NT2/D1 (cell line): Measurements from ENCODE around the gene EMILIN1.
A peak's percentile ranks its signal among the peaks of the same experiment; 100 is the strongest.

Source experiments
- DNase-seq: peaks from one replicate; pipeline ENCODE4 v3.0.0-alpha.2; 2011; ENCODE audit warnings: low read depth, low spot score
- H3K27me3 ChIP-seq: 2 replicates; pipeline ENCODE4 v1.6.0; 2011; ENCODE audit warnings: mild to moderate bottlenecking; ENCODE audit not compliant: insufficient read length, insufficient read depth
- H3K36me3 ChIP-seq: 2 replicates; pipeline ENCODE4 v1.6.1; 2011; ENCODE audit warnings: mild to moderate bottlenecking, low read length, mixed read lengths; ENCODE audit not compliant: insufficient read depth, insufficient read length
- H3K4me1 ChIP-seq: 2 replicates; pipeline ENCODE4 v1.5.1; 2011; ENCODE audit not compliant: insufficient read depth, insufficient read length
- H3K4me3 ChIP-seq: 2 replicates; pipeline ENCODE4 v1.5.1; 2011; ENCODE audit warnings: low read depth; ENCODE audit not compliant: insufficient read length
- H3K9ac ChIP-seq: 2 replicates; pipeline ENCODE4 v1.6.0; 2011; ENCODE audit warnings: low read depth; ENCODE audit not compliant: insufficient read length
- H3K9me3 ChIP-seq: 2 replicates; pipeline ENCODE4 v1.5.1; 2011; ENCODE audit warnings: mild to moderate bottlenecking, low read length; ENCODE audit not compliant: insufficient read depth
- SUZ12 ChIP-seq: IDR thresholded peaks from 2 replicates; pipeline ENCODE4 v1.6.1; 2011; ENCODE audit not compliant: insufficient read length, insufficient read depth; ENCODE audit errors: extremely low read depth
- YY1 ChIP-seq: IDR thresholded peaks from 2 replicates; pipeline ENCODE4 v1.6.1; 2011; ENCODE audit not compliant: insufficient read length, insufficient read depth
- ZNF274 ChIP-seq: IDR thresholded peaks from 2 replicates; pipeline ENCODE4 v1.6.1; 2011; ENCODE audit warnings: mild to moderate bottlenecking, low read depth, low read length

Gene EMILIN1

DNA sequence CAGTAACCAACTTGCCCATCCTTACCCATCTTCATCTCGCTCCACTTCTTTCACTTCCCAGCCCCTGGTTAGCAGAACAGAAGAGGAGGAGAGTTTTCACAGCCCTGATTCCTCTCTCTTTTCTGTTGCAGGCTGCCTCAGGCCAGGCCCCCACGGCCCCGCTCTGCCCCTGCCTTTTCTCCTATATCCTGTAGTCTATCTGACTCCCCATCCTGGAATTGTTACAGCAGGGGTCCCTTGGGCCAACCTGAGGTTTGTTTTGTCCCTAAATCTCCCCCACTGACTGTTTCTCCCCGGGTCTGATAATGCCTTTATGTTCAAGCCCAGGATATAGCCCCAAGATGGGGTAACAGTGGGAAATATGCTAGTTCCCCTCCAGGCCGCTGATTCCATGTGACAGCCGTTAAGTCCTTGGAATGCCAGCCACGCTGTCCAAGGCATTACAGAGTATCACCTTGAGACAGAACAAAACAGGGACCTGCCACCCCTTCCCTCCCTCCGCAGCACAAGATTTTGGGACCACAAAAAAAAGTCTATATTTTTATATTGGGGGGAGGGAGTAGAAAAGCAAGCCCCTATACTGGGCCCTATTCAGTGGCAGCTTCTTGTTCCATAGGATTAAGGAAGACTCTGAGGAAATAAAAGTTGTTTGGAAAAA, 8.3 kb upstream of the EMILIN1 start:
- DNase-seq: no peak
- Histone ChIP-seq H3K4me1 (no peaks in the 10 kb centered on the region), H3K9me3 (no peaks in the 10 kb centered on the region), H3K27me3 (no peaks in the 10 kb centered on the region), H3K36me3 (peaks cover 48% of the 10 kb centered on the region), H3K9ac (peak overlapping the region; percentile 94), H3K4me3 (peak overlapping the region; percentile 93)
- no peak for TF ChIP-seq YY1
- TF ChIP-seq ZNF274: no peak
- TF ChIP-seq SUZ12: no peak

DNA sequence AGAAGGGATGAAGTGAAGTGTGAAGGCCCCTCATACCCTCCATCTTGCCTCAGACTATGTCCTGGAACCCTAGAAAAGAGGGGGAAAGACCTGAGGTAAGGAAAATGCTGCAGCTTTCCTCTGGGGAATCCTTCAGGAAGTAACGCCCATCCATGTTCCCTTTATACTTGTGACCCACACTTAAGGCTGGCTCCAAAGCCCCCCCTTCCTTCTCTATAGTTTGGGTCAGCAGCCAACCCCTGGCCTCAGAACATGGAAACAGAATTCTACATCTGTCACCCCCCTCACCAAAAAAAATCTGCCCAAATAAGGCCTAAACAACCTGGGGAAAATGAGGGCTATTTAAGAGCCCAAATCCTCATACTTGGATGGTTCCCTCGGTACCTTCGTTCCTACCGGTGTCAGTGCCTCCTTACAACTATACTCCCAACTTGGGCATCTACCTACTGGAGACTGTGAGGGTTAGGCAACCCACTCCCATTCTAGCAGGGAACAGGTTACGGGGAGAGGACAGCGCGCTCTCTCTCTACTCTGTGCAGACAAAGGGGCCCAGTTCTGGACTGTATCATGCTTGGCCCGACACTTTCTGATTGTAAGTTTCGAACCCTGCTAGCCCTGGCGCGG, 7.7 kb upstream of the EMILIN1 start:
- Histone ChIP-seq H3K4me3 (peak overlapping the region; percentile 93), H3K4me1 (no peaks in the 10 kb centered on the region), H3K36me3 (peaks cover 42% of the 10 kb centered on the region), H3K9me3 (no peaks in the 10 kb centered on the region), H3K27me3 (no peaks in the 10 kb centered on the region), H3K9ac (peak overlapping the region; percentile 94)
- DNase-seq: no peak
- no peak for TF ChIP-seq YY1
- TF ChIP-seq SUZ12: no peak
- TF ChIP-seq ZNF274: no peak

DNA sequence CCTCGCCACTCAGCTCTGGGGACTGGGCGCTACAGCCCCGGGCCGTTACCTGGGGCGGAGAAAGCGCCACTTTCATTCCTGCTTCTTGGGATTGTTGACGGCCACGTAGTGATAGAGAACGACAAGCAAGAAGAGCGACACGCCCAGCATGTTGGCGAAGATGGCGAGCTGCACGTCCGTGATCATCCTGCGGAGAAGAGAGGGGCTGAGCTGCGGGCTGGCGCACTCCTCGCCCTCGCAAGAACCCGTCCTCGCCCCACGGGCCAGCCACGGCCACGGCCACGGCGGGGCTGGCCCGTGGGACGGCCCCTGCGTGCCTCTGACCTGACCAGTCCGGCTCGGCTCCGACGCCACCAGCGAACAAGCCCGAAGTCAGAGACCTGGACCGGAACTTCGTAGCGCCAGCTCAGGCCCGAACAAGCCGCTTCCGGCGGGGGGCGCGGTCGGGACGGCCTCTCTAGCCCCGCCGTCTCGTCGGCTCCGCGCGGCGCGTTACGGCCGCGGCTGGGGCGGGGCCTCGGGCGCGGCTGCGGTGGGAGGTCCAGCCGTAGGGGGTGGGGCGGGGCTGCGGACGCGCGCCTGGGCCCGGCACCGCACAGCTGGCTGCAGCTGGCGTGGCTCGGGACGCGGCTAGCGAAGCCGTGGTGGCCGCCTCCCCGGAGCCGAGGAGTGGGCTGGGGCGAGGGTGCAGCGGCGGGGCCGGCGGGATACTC, 7.0 kb upstream of the EMILIN1 start, which contains the start of gene OST4:
Gene OST4 (minus strand): TSS at position 378 of the 713 bp plus-strand sequence.
- Histone ChIP-seq H3K4me3 (peak within 1 kb of the TSS; percentile 93), H3K4me1 (no peaks in the 10 kb centered on the region), H3K27me3 (no peaks in the 10 kb centered on the region), H3K9me3 (no peaks in the 10 kb centered on the region), H3K36me3 (peaks cover 40% of the 10 kb centered on the region), H3K9ac (peak within 1 kb of the TSS; percentile 94)
- DNase-seq: peak; percentile 88
- TF ChIP-seq SUZ12 (no peak), YY1 (no peak), ZNF274 (no peak)

DNA sequence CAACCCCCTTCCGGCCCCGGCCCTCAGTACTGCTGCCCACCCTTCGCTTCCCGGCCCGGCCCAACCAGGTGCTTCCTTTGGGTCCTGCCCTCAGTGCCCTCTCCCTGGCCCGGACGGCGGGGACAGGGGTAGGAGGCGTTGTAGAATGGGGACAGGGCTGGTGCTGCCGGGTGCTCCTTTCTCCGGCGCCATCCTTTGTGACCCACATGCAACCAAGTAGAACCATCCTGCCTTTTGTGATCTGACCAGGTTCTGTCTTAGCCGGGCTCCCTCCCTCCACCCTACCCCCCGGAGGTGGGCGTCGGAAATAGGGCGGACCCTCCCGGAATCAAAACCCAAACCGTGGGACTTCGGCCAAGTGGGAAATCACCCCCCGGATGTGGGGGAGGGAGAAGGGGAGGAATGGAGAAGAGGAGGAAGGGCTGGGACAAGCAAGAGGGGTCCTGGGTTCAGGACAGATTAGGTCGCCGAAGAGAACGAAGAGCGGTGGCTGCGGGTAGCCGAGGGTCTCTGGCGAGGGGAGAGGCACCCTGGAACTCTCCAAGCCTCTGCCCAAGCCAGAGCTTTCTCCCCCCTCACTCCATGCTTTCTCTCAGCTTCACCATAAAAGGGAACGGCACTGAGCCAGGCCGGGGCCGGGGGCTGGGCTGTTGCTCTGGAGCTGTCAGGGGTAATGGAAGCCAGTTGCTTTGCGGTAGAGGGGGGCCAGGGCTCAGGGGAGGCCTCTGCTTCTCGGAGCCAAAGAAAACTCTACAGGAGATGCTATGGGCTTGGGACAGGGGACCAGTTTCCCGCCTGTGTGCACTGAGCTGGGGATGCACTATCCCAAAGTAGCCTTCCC, 6.2 kb upstream of the EMILIN1 start:
- no peak for TF ChIP-seq YY1
- DNase-seq: peak; percentile 28
- H3K36me3 ChIP-seq: peaks cover 38% of the 10 kb centered on the region
- no peaks in the 10 kb centered on the region for H3K4me1 ChIP-seq
- peak overlapping the region; percentile 93 for H3K4me3 ChIP-seq
- H3K9me3 ChIP-seq: no peaks in the 10 kb centered on the region
- H3K9ac ChIP-seq: peak overlapping the region; percentile 83
- H3K27me3 ChIP-seq: no peaks in the 10 kb centered on the region

DNA sequence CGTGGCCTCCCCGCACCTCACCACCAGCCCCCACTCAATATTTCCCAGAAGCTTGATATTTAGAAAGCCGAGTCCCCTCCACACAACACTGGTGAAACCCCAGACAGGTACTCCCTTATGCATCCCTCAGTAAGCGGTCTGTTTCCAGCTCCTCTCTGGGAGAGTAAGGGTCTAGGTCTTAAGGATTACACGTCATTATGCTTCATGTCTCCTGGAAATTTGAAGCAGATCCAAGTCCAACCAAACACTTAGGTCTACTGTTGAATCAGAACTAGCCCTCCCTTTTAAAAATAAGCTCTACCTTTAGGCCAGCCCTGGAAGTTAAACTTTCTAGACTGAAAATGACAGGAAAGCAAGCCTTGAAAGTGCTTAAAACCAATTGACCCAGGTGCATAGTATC, 5.5 kb upstream of the EMILIN1 start:
- DNase-seq: no peak
- no peaks in the 10 kb centered on the region for H3K9me3 ChIP-seq
- no peaks in the 10 kb centered on the region for H3K4me1 ChIP-seq
- peaks cover 31% of the 10 kb centered on the region for H3K36me3 ChIP-seq
- H3K4me3 ChIP-seq: peak overlapping the region; percentile 18
- peak overlapping the region; percentile 83 for H3K9ac ChIP-seq
- H3K27me3 ChIP-seq: no peaks in the 10 kb centered on the region
- no peak for TF ChIP-seq YY1
- TF ChIP-seq SUZ12: no peak
- no peak for TF ChIP-seq ZNF274

DNA sequence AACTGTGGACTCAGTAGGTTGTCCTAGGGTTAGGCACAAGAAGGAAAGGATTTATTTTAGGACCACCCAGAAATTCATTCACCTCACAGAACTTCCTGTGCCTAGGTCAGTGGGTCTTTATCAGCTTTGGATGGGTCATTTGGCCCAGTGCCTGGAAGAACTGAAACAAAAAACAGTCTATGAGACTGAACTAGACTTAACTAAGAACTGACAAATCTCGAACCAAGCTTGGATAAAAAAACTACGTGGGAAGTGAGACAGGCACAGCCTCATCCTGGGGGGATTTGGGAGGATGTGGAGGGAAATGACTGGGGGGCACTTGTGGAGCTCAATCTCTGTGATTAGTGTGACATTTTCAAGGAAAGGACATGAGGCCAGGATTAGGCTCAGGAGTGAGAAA, 4.6 kb upstream of the EMILIN1 start:
- no peak for TF ChIP-seq ZNF274
- TF ChIP-seq SUZ12: no peak
- TF ChIP-seq YY1: no peak
- H3K36me3 ChIP-seq: peaks cover 22% of the 10 kb centered on the region
- H3K27me3 ChIP-seq: no peaks in the 10 kb centered on the region
- H3K9ac ChIP-seq: no peak overlapping the region
- no peak for DNase-seq
- H3K4me3 ChIP-seq: no peak overlapping the region
- H3K4me1 ChIP-seq: peaks cover 3% of the 10 kb centered on the region
- no peaks in the 10 kb centered on the region for H3K9me3 ChIP-seq
